Neuronal stem cell (in vitro differentiated cells): Measurements from ENCODE around the gene VAMP2.
A peak's percentile ranks its signal among the peaks of the same experiment; 100 is the strongest.

Experiments used
- DNase-seq: peaks from one replicate; pipeline ENCODE4 v3.0.0-alpha.2; 2013; ENCODE audit warnings: low spot score
- H2AFZ ChIP-seq: one replicate; pipeline ENCODE4 v1.6.1; 2013; ENCODE audit warnings: mild to moderate bottlenecking, low read length, inconsistent platforms
- H2AK5ac ChIP-seq: 2 replicates; pipeline ENCODE4 v1.6.1; 2013; ENCODE audit warnings: low read depth, mild to moderate bottlenecking, inconsistent platforms, low read length, moderate library complexity, mixed read lengths
- H2BK120ac ChIP-seq: 2 replicates; pipeline ENCODE4 v1.6.1; 2013; ENCODE audit warnings: low read depth, mild to moderate bottlenecking, inconsistent platforms, low read length, moderate library complexity, mixed read lengths
- H2BK12ac ChIP-seq: one replicate; pipeline ENCODE4 v1.6.1; 2013; ENCODE audit warnings: low read length, inconsistent platforms
- H2BK15ac ChIP-seq: 2 replicates; pipeline ENCODE4 v1.6.1; 2013; ENCODE audit warnings: mild to moderate bottlenecking, low read length, inconsistent platforms, mixed read lengths
- H2BK5ac ChIP-seq: one replicate; pipeline ENCODE4 v1.6.1; 2013; ENCODE audit warnings: inconsistent platforms, mild to moderate bottlenecking, low read length, moderate library complexity
- H3K14ac ChIP-seq: one replicate; pipeline ENCODE4 v1.6.1; 2013; ENCODE audit warnings: low read length, inconsistent platforms
- H3K18ac ChIP-seq: 2 replicates; pipeline ENCODE4 v1.6.1; 2013; ENCODE audit warnings: low read length, inconsistent platforms
- H3K23ac ChIP-seq: 2 replicates; pipeline ENCODE4 v1.6.1; 2013; ENCODE audit warnings: low read depth, mild to moderate bottlenecking, mixed read lengths, low read length, inconsistent platforms; ENCODE audit not compliant: poor library complexity
- H3K27ac ChIP-seq: replicated peaks from 3 replicates; pipeline ENCODE4 v1.5.1; 2013; ENCODE audit warnings: low read length, inconsistent platforms
- H3K27me3 ChIP-seq, 3 experiments: 2 replicates each; pipeline ENCODE4 v1.6.1; 2013; ENCODE audit warnings: low read length in 3 of 3, mild to moderate bottlenecking in 2 of 3, inconsistent platforms in 1 of 3, low read depth in 1 of 3, mixed read lengths in 1 of 3, moderate library complexity in 1 of 3; ENCODE audit not compliant: control insufficient read depth in 3 of 3, insufficient read depth in 3 of 3
- H3K36me3 ChIP-seq, 2 donors: replicated peaks in 1 of 2; 2 replicates each; pipeline ENCODE4 v1.6.1; 2013; ENCODE audit warnings: low read length in 2 of 2; ENCODE audit not compliant: control insufficient read depth in 2 of 2, insufficient read depth in 2 of 2
- H3K4ac ChIP-seq: 2 replicates; pipeline ENCODE4 v1.6.1; 2013; ENCODE audit warnings: inconsistent platforms, mild to moderate bottlenecking, low read length, moderate library complexity
- H3K4me1 ChIP-seq, 2 donors: 1 replicate in 1 of 2; 2 replicates in 1 of 2; pipeline ENCODE4 v1.6.1; 2013; ENCODE audit warnings: low read length in 2 of 2, low read depth in 1 of 2; ENCODE audit not compliant: control insufficient read depth in 2 of 2, insufficient read depth in 1 of 2
- H3K4me2 ChIP-seq: one replicate; pipeline ENCODE4 v1.6.1; 2013; ENCODE audit warnings: mild to moderate bottlenecking, low read length, inconsistent platforms; ENCODE audit not compliant: insufficient read depth, poor library complexity, severe bottlenecking
- H3K4me3 ChIP-seq, 2 donors: 2 replicates each; pipeline ENCODE4 v1.5.1; 2013; ENCODE audit warnings: low read length in 2 of 2, mild to moderate bottlenecking in 2 of 2, inconsistent platforms in 1 of 2, moderate library complexity in 1 of 2
- H3K79me1 ChIP-seq: one replicate; pipeline ENCODE4 v1.6.1; 2013; ENCODE audit warnings: low read depth, mild to moderate bottlenecking, inconsistent platforms, low read length, moderate library complexity
- H3K9ac ChIP-seq: one replicate; pipeline ENCODE4 v1.6.1; 2013; ENCODE audit warnings: mild to moderate bottlenecking, low read depth, low read length, inconsistent platforms; ENCODE audit not compliant: poor library complexity
- H3K9me3 ChIP-seq, 2 donors: replicated peaks in 1 of 2; 2 replicates each; pipeline versions ENCODE3 to v1.6.1; 2013; ENCODE audit warnings: low read length in 2 of 2, mild to moderate bottlenecking in 2 of 2, inconsistent platforms in 1 of 2, low read depth in 1 of 2, mixed read lengths in 1 of 2, moderate library complexity in 1 of 2; ENCODE audit not compliant: control insufficient read depth in 2 of 2, insufficient read depth in 1 of 2
- H4K8ac ChIP-seq: one replicate; pipeline ENCODE4 v1.6.1; 2013; ENCODE audit warnings: low read depth, mild to moderate bottlenecking, inconsistent platforms, low read length, moderate library complexity
- H4K91ac ChIP-seq: one replicate; pipeline ENCODE4 v1.6.1; 2013; ENCODE audit warnings: low read length, low read depth, mild to moderate bottlenecking, inconsistent platforms; ENCODE audit not compliant: poor library complexity
- WGBS, 2 donors: extraction: QIAGEN DNeasy Blood & Tissue Kit; methylation state at CpG; one replicate each; pipeline ENCODE4 v1.1.7; 2013; ENCODE audit warnings: missing lambda C conversion rate in 2 of 2, mixed read lengths in 1 of 2; ENCODE audit not compliant: insufficient read length in 2 of 2, insufficient replicate concordance in 1 of 2; ENCODE audit errors: extremely low coverage in 2 of 2; 5-methylcytosine and 5-hydroxymethylcytosine counted together

The VAMP2 gene

GRCh38 chr17:8185582-8186445, 23.1 kb upstream of the VAMP2 start:
- Histone ChIP-seq H3K27ac (peak overlapping the region; percentile 78), H3K9ac (peak overlapping the region; percentile 82), H4K91ac (no peak overlapping the region), H2AK5ac (no peak overlapping the region), H2AFZ (peak overlapping the region; percentile 92), H3K79me1 (peaks cover 9% of the 10 kb centered on the region), H3K23ac (no peak overlapping the region), H3K4me2 (peak overlapping the region; percentile 66), H2BK15ac (no peak overlapping the region), H4K8ac (no peak overlapping the region), H3K36me3 (no peaks in the 10 kb centered on the region), H2BK120ac (no peak overlapping the region), H3K4me3 (peak overlapping the region; percentile 69 to 98), H3K4ac (no peak overlapping the region), H3K4me1 (peaks cover 19 to 20% of the 10 kb centered on the region in 2 donors), H2BK12ac (no peak overlapping the region), H3K18ac (peak overlapping the region; percentile 89), H2BK5ac (peak overlapping the region; percentile 26), H3K9me3 (no peaks in the 10 kb centered on the region), H3K27me3 (peaks cover 0 to 16% (median 3%) of the 10 kb centered on the region in 3 experiments), H3K14ac (no peak overlapping the region)
- DNase-seq = peak; percentile 91
- no CpG with 5 or more reads among the region's 44 CpGs for WGBS, 2 donors

- WGBS, 2 donors = no CpG with 5 or more reads among the region's 19 CpGs
- Histone ChIP-seq H3K27ac (peak overlapping the region; percentile 14), H3K4me3 (peak overlapping the region in 1 of 2 donors; percentile 90)
These were observed 14.4 kb upstream of the VAMP2 start for GRCh38 chr17:8176998-8177731.

GRCh38 chr17:8176197-8176940, 13.6 kb upstream of the VAMP2 start, which contains the start of gene TMEM107:
TMEM107 (minus strand) TSS chr17:8176380; CDS start chr17:8176286, 94 bp downstream.
- Histone ChIP-seq H2BK5ac (peak within 1 kb of the TSS; percentile 82), H3K27ac (peak within 1 kb of the TSS; percentile 71), H3K9ac (peak within 1 kb of the TSS; percentile 93), H4K8ac (peak within 1 kb of the TSS; percentile 95), H2BK120ac (no peak within 1 kb of the TSS), H3K18ac (peak within 1 kb of the TSS; percentile 97), H2AK5ac (peak within 1 kb of the TSS; percentile 3), H3K4ac (no peak within 1 kb of the TSS), H3K27me3 (no peaks in the 10 kb centered on the region), H3K4me3 (peak within 1 kb of the TSS; percentile 89 to 90), H3K14ac (peak within 1 kb of the TSS; percentile 77), H2BK15ac (peak within 1 kb of the TSS; percentile 96), H2BK12ac (peak within 1 kb of the TSS; percentile 75), H3K4me1 (peaks cover 18 to 20% of the 10 kb centered on the region in 2 donors), H3K79me1 (peaks cover 2% of the 10 kb centered on the region), H3K9me3 (no peaks in the 10 kb centered on the region), H3K23ac (peak within 1 kb of the TSS; percentile 98), H2AFZ (peak within 1 kb of the TSS; percentile 88), H3K36me3 (no peaks in the 10 kb centered on the region), H4K91ac (peak within 1 kb of the TSS; percentile 49), H3K4me2 (peak within 1 kb of the TSS; percentile 91)
- DNase-seq = peak; percentile 84
- no CpG with 5 or more reads among the region's 56 CpGs for WGBS, 2 donors

More at GRCh38 chr17:8176998-8177731, 14.4 kb upstream of the VAMP2 start:
- DNase-seq = no peak
- Histone ChIP-seq H4K91ac (no peak overlapping the region), H2BK5ac (no peak overlapping the region), H2BK15ac (no peak overlapping the region), H2AK5ac (no peak overlapping the region), H3K79me1 (peaks cover 2% of the 10 kb centered on the region), H3K23ac (no peak overlapping the region), H3K9ac (peak overlapping the region; percentile 93), H2BK12ac (no peak overlapping the region), H3K36me3 (no peaks in the 10 kb centered on the region), H4K8ac (no peak overlapping the region), H2BK120ac (no peak overlapping the region), H3K18ac (no peak overlapping the region), H3K4me2 (peak overlapping the region; percentile 91), H3K14ac (no peak overlapping the region), H3K27me3 (no peaks in the 10 kb centered on the region), H3K4me1 (peaks cover 18 to 20% of the 10 kb centered on the region in 2 donors), H3K4ac (no peak overlapping the region), H2AFZ (peak overlapping the region; percentile 88), H3K9me3 (no peaks in the 10 kb centered on the region)
